ENCODE data around the gene UGT1A9.
"Not testable (repeated sequence)": the region's sequence is repeated elsewhere in the genome, so short reads cannot be mapped to it uniquely, and the experiment has no call there.

The UGT1A9 gene

DNA sequence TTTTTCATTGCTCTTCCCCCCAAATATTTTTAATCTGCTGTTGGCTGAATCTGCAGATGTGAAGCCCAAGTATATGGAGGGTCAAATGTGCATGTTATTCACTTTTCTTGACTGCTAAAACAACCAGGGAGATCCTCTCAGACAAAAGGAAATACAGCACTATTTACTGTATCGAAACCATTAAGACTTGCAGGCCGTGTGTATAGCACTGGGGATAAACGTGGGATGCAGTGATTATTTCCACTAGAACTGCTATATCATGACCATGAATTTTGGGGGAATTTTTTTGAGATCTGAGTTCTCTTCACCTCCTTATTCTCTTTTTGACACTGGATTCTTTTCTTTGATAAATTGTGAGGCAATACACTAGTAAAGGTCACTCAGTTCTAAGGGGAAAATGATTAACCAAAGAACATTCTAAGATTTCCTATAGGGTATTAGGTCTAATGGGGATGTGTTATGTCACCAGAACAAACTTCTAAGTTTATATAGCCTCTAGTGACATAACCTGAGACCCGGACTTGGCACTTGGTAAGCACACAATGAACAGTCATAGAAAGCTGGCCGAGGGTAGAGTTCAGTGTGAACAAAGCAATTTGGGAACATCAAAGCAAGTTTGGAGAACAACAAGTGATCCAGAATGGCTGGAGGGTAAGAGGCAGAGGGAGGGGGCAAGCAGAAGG is 73.5 kb downstream of the UGT1A9 start:
- H3K27ac ChIP-seq, result no peak overlapping the region
- no peak for DNase-seq

DNA sequence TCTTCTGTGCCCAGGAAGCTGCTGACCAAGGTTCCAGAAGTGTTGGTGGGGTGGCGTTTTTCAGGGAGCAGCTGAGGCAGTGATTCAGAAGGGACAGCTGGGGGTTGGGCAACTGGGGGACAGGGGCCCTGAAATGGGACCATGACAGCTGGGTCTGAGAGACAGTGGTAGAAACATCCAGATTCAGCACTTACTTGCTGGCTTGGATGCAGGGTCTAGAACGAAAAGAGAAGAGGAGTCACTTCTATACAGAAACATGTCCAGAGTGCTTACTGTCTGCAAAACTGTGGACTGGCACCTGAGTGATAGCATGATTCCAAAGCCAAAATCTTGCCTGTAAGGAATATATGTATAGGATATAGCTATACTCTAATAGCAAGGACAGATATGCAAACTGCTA is 74.1 kb downstream of the UGT1A9 start:
- not testable (repeated sequence) for DNase-seq; H3K4me3 ChIP-seq (ENCODE audit: low read depth, low read length); H3K36me3 ChIP-seq; H3K27ac ChIP-seq; H3K27me3 ChIP-seq (ENCODE audit: insufficient read depth, low read depth, severe bottlenecking)
- H3K9me3 ChIP-seq (ENCODE audit: severe bottlenecking), result peaks cover 11% of the 10 kb centered on the region

More for the DNA sequence above, 73.5 kb downstream of the UGT1A9 start:
- no peak for TF ChIP-seq CTCF (IDR thresholded peaks at IDR 0.05; ENCODE audit: low read depth, low read length)
- no peak overlapping the region for H3K4me3 ChIP-seq (ENCODE audit: low read depth, low read length)
- H3K9me3 ChIP-seq (ENCODE audit: severe bottlenecking), result peaks cover 4% of the 10 kb centered on the region
- H3K27me3 ChIP-seq (ENCODE audit: insufficient read depth, low read depth, severe bottlenecking), result no peaks in the 10 kb centered on the region
- H3K36me3 ChIP-seq, result no peaks in the 10 kb centered on the region

GRCh38 chr2:233746475-233747282 is 75.0 kb downstream of the UGT1A9 start:
- H3K9me3 ChIP-seq (ENCODE audit: severe bottlenecking), result peaks cover 19% of the 10 kb centered on the region
- no peak for DNase-seq
- H3K27me3 ChIP-seq (ENCODE audit: insufficient read depth, low read depth, severe bottlenecking), result no peaks in the 10 kb centered on the region
- no peak overlapping the region for H3K4me3 ChIP-seq (ENCODE audit: low read depth, low read length)
- no peak for TF ChIP-seq CTCF (IDR thresholded peaks at IDR 0.05; ENCODE audit: low read depth, low read length)
- no peak overlapping the region for H3K27ac ChIP-seq
- H3K36me3 ChIP-seq, result no peaks in the 10 kb centered on the region

DNA sequence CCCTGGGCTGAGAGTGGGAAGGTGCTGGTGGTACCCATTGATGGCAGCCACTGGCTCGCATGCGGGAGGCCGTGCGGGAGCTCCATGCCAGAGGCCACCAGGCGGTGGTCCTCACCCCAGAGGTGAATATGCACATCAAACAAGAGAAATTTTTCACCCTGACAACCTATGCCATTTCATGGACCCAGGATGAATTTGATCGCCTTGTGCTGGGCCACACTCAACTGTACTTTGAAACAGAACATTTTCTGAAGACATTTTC is 75.5 kb downstream of the UGT1A9 start:
- H3K9me3 ChIP-seq (ENCODE audit: severe bottlenecking), result peaks cover 23% of the 10 kb centered on the region
- DNase-seq, result no peak
- no peak for TF ChIP-seq CTCF (IDR thresholded peaks at IDR 0.05; ENCODE audit: low read depth, low read length)
- no peak overlapping the region for H3K27ac ChIP-seq
- no peak overlapping the region for H3K4me3 ChIP-seq (ENCODE audit: low read depth, low read length)
- H3K36me3 ChIP-seq, result no peaks in the 10 kb centered on the region
- no peaks in the 10 kb centered on the region for H3K27me3 ChIP-seq (ENCODE audit: insufficient read depth, low read depth, severe bottlenecking)

GRCh38 chr2:233750689-233751088 is 79.0 kb downstream of the UGT1A9 start:
- H3K4me3 ChIP-seq (ENCODE audit: low read depth, low read length); DNase-seq; H3K27me3 ChIP-seq (ENCODE audit: insufficient read depth, low read depth, severe bottlenecking); H3K27ac ChIP-seq; H3K36me3 ChIP-seq: not testable (repeated sequence)
- peaks cover 26% of the 10 kb centered on the region for H3K9me3 ChIP-seq (ENCODE audit: severe bottlenecking)

- H3K36me3 ChIP-seq; H3K27ac ChIP-seq; H3K4me3 ChIP-seq (ENCODE audit: low read depth, low read length); DNase-seq; H3K27me3 ChIP-seq (ENCODE audit: insufficient read depth, low read depth, severe bottlenecking): not testable (repeated sequence)
- H3K9me3 ChIP-seq (ENCODE audit: severe bottlenecking), result peaks cover 26% of the 10 kb centered on the region
Measured at GRCh38 chr2:233751212-233752009, 79.7 kb downstream of the UGT1A9 start.

GRCh38 chr2:233754872-233755611 is 83.3 kb downstream of the UGT1A9 start:
- no peak for DNase-seq
- H3K27ac ChIP-seq, result no peak overlapping the region
- peaks cover 23% of the 10 kb centered on the region for H3K9me3 ChIP-seq (ENCODE audit: severe bottlenecking)
- H3K36me3 ChIP-seq, result no peaks in the 10 kb centered on the region
- no peak for TF ChIP-seq CTCF (IDR thresholded peaks at IDR 0.05; ENCODE audit: low read depth, low read length)
- H3K4me3 ChIP-seq (ENCODE audit: low read depth, low read length), result no peak overlapping the region
- H3K27me3 ChIP-seq (ENCODE audit: insufficient read depth, low read depth, severe bottlenecking), result no peaks in the 10 kb centered on the region
